CD4-positive, alpha-beta T cell (primary cell): ENCODE measurements around the gene YARS1. TPM values are rescaled to one million over a fixed set of nuclear protein-coding genes. Genes with fewer than 3 reads are reported as not detected.

Experiments used
- ATAC-seq: fragments of 200-7000 bp; cut with Tn5 transposase; one replicate; pipeline ENCODE4 v1.10.0; 2022; ENCODE audit warnings: mild to moderate bottlenecking; ENCODE audit not compliant: poor library complexity
- CTCF ChIA-PET: fragments of 350-600 bp; sonication (Branson Sonifier 250); formaldehyde crosslinking; loops from one replicate; lab custom pipeline; 2021; ENCODE audit warnings: antibody characterized with exemption, inconsistent platforms; lab: Charles Lee
- POLR2A ChIA-PET: fragments of 350-600 bp; sonication (Branson Sonifier 250); formaldehyde crosslinking; loops from one replicate; lab custom pipeline; 2021; ENCODE audit warnings: antibody characterized with exemption, inconsistent platforms; lab: Charles Lee
- DNase-seq, 14 experiments: peaks; one replicate each; pipeline ENCODE4 v3.0.0-alpha.2; 2013 to 2020; ENCODE audit warnings: mixed read lengths in 2 of 14
- H3K27ac ChIP-seq, 2 donors: one replicate each; pipeline versions ENCODE4 v1.5.1 to v1.7.0; 2013; ENCODE audit warnings: low read length in 2 of 2, low read depth in 1 of 2, mild to moderate bottlenecking in 1 of 2
- H3K27me3 ChIP-seq, 2 experiments: 1 replicate in 1 of 2; 2 replicates in 1 of 2; pipeline versions ENCODE4 v1.6.1 to v1.7.0; 2013; ENCODE audit warnings: low read length in 2 of 2, control low read depth in 1 of 2, mild to moderate bottlenecking in 1 of 2, moderate library complexity in 1 of 2; ENCODE audit not compliant: insufficient read depth in 2 of 2, control insufficient read depth in 1 of 2
- H3K36me3 ChIP-seq: one replicate; pipeline ENCODE4 v1.6.1; 2013; ENCODE audit warnings: low read length, control low read depth; ENCODE audit not compliant: insufficient read depth
- H3K4me1 ChIP-seq: one replicate; pipeline ENCODE4 v1.6.1; 2013; ENCODE audit warnings: low read length, control low read depth; ENCODE audit not compliant: insufficient read depth
- H3K4me3 ChIP-seq: one replicate; pipeline ENCODE4 v1.5.1; 2013; ENCODE audit warnings: mild to moderate bottlenecking, low read length, moderate library complexity
- H3K9me3 ChIP-seq, 2 experiments: 1 replicate in 1 of 2; 2 replicates in 1 of 2; pipeline versions ENCODE4 v1.6.1 to v1.7.0; 2013; ENCODE audit warnings: low read length in 2 of 2, mild to moderate bottlenecking in 2 of 2, control low read depth in 1 of 2, moderate library complexity in 1 of 2; ENCODE audit not compliant: control insufficient read depth in 1 of 2, insufficient read depth in 1 of 2
- H3K27ac Mint-ChIP-seq: one replicate; pipeline ENCODE4 v1.8.0; 2020; ENCODE audit warnings: mixed read lengths
- H3K27me3 Mint-ChIP-seq: one replicate; pipeline ENCODE4 v1.8.0; 2021; ENCODE audit warnings: mixed read lengths
- H3K36me3 Mint-ChIP-seq: one replicate; pipeline ENCODE4 v1.8.0; 2021; ENCODE audit warnings: low read depth, mixed read lengths
- H3K4me1 Mint-ChIP-seq: one replicate; pipeline ENCODE4 v1.8.0; 2021; ENCODE audit warnings: low read depth, mixed read lengths
- H3K4me3 Mint-ChIP-seq: one replicate; pipeline ENCODE4 v1.8.0; 2020; ENCODE audit warnings: mild to moderate bottlenecking, mixed read lengths
- H3K9me3 Mint-ChIP-seq: one replicate; pipeline ENCODE4 v1.8.0; 2020; ENCODE audit warnings: mixed read lengths
- CTCF ChIP-seq: fragments of 200-600 bp; IDR thresholded peaks from one replicate; pipeline ENCODE4 v1.8.0; 2022; ENCODE audit warnings: antibody characterized with exemption, mild to moderate bottlenecking
- intact Hi-C, 2 experiments: fragments of 100-400 bp; cut with DNase I in 1 of 2; cut with micrococcal nuclease in 1 of 2; formaldehyde crosslinking; loops; one replicate each; pipeline versions ENCODE4 v1.15.1 to v1.9.0; 2023 to 2025; cut with DNase I, micrococcal nuclease
- total RNA-seq, 174 experiments: library from RNA in 2 of 174; stranded (reverse) in 2 of 174; gene quantifications; one replicate each; pipeline ENCODE4 v1.2.3 and lab custom pipeline; 2021 to 2026

Gene YARS1
- total RNA-seq, 2 experiments from 2014 or later = 67.6 to 73.2 TPM

DNA sequence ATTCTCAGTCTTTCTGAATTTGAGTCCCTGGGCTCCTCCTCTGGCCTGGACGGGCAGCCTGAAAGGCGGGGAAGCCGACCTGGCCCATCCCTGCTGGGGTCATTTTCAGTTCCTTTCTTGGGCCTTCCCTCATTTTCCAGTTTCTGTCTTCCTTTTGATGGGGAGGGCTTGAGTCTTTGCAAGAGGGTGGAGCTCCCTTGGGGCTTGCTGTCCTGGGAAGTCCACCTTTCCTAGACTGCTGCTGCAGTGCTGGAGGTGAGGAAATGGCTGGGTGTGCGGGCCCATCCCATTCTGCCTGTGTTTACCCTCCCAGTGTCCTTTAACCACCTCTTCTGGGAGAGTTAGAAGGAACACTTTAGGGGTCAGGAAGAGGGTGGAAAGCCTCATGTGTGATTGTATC is 74.2 kb downstream of the YARS1 start:
- Histone ChIP-seq H3K36me3 (no peaks in the 10 kb centered on the region), H3K9me3 (peaks cover 0 to 4% of the 10 kb centered on the region in 2 experiments), H3K4me1 (peaks cover 13% of the 10 kb centered on the region), H3K27me3 (peaks cover 18 to 27% of the 10 kb centered on the region in 2 experiments), H3K4me3 (no peak overlapping the region), H3K27ac (no peak overlapping the region)
- POLR2A ChIA-PET = no interaction called here
- peaks cover 39% of the 10 kb centered on the region for H3K27me3 Mint-ChIP-seq
- intact Hi-C loops = no loop called here
- H3K9me3 Mint-ChIP-seq = no peaks in the 10 kb centered on the region
- no peak overlapping the region for H3K27ac Mint-ChIP-seq
- H3K4me3 Mint-ChIP-seq = peak overlapping the region; percentile 34
- TF ChIP-seq CTCF = no peak
- H3K4me1 Mint-ChIP-seq = no peaks in the 10 kb centered on the region
- DNase-seq (no peak), ATAC-seq (no peak)
- CTCF ChIA-PET = interaction anchor here (1.2 kb wide), 1 partner anchor 30 kb away, joined by 5 read pairs; no protein-coding TSS in a partner anchor
- no peaks in the 10 kb centered on the region for H3K36me3 Mint-ChIP-seq

DNA sequence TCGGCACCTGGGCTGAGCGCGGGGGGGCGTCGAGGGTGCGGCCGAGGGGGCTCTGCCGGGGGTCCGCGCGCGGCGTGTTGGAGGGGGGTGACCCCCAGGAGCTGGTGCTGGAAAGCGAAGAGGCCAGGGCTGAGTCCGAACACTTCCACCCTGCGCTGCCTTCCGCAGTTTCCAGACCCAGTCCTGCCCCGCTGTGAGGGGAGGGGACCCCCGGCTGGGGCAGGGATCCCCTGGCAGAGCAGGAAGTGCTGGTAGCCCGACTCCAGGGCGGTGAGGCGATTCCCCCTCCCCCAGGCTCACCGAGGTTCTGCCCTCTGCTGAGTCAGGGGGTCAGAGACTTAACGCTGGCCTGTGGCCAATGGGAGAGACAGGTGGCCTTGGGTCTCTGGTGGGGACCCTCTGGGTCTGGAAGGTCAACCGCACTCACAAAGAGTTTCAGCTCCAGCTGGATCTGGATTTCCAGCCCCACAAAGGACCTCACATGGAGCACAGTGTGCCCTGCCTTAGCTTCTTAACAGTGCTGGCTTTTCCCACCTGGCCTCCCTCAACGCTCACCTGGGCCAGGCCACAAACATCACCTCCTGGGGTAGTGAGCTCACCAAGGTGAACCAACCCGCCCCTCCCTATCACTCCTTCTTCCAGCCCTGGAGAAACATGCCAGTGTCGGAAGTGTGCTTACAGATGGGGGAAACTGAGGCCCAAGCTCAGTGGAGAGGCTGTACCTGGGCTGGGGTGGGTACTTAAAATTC is 74.8 kb downstream of the YARS1 start:
- H3K27ac ChIP-seq = no peak overlapping the region
- no peak for ATAC-seq
- Mint-ChIP-seq H3K36me3 (no peaks in the 10 kb centered on the region), H3K4me1 (no peaks in the 10 kb centered on the region), H3K4me3 (peak overlapping the region; percentile 34), H3K27me3 (peaks cover 39% of the 10 kb centered on the region), H3K27ac (no peak overlapping the region), H3K9me3 (no peaks in the 10 kb centered on the region)
- peaks cover 0 to 4% of the 10 kb centered on the region in 2 experiments for H3K9me3 ChIP-seq
- POLR2A ChIA-PET = no interaction called here
- DNase-seq = no peak
- TF ChIP-seq CTCF = no peak
- H3K4me1 ChIP-seq = peaks cover 13% of the 10 kb centered on the region
- intact Hi-C loops = no loop called here
- H3K36me3 ChIP-seq = no peaks in the 10 kb centered on the region
- peaks cover 18 to 27% of the 10 kb centered on the region in 2 experiments for H3K27me3 ChIP-seq
- CTCF ChIA-PET = interaction anchor here (1.2 kb wide), 1 partner anchor 31 kb away, joined by 5 read pairs; no protein-coding TSS in a partner anchor
- no peak overlapping the region for H3K4me3 ChIP-seq

- ATAC-seq (peak; percentile 17), DNase-seq (peak in 1 of 14 experiments; percentile 23)
- H3K4me1 Mint-ChIP-seq = no peaks in the 10 kb centered on the region
- H3K4me3 ChIP-seq = peak overlapping the region; percentile 22
- H3K4me3 Mint-ChIP-seq = peak overlapping the region; percentile 71
- ChIA-PET CTCF (no interaction called here), POLR2A (no interaction called here)
- H3K27ac ChIP-seq = no peak overlapping the region
- H3K36me3 ChIP-seq = no peaks in the 10 kb centered on the region
- intact Hi-C loops = no loop called here
- H3K27me3 Mint-ChIP-seq = peaks cover 45% of the 10 kb centered on the region
- no peak for TF ChIP-seq CTCF
- no peaks in the 10 kb centered on the region for H3K36me3 Mint-ChIP-seq
- H3K27ac Mint-ChIP-seq = no peak overlapping the region
- H3K9me3 ChIP-seq = peaks cover 0 to 4% of the 10 kb centered on the region in 2 experiments
- peaks cover 13% of the 10 kb centered on the region for H3K4me1 ChIP-seq
- no peaks in the 10 kb centered on the region for H3K9me3 Mint-ChIP-seq
- peaks cover 18 to 27% of the 10 kb centered on the region in 2 experiments for H3K27me3 ChIP-seq
Measured at GRCh38 chr1:32741413-32742198, 75.6 kb downstream of the YARS1 start.
